Islet of Langerhans (tissue), 1 donor: ENCODE results near the gene TTLL10.
"Not testable (repeated sequence)": the region's sequence is repeated elsewhere in the genome, so short reads cannot be mapped to it uniquely, and the experiment has no call there.

Experiments used
- FAIRE-seq: peaks from one replicate; lab custom pipeline; 2011; peaks lifted over from hg19 to GRCh38; lab: Jason Lieb, UNC

The TTLL10 gene

GRCh38 chr1:1141911-1142250 lies 31.8 kb upstream of the TTLL10 start:
- FAIRE-seq: no peak

- FAIRE-seq: not testable (repeated sequence)
These were observed 31.3 kb upstream of the TTLL10 start for GRCh38 chr1:1142352-1142751.

GRCh38 chr1:1142844-1143243 lies 30.8 kb upstream of the TTLL10 start:
- FAIRE-seq: no peak

GRCh38 chr1:1143636-1144035 lies 30.0 kb upstream of the TTLL10 start:
- FAIRE-seq: no peak

- no peak for FAIRE-seq
These were observed 29.4 kb upstream of the TTLL10 start for GRCh38 chr1:1144122-1144842.

- FAIRE-seq: no peak
These were observed 28.7 kb upstream of the TTLL10 start for GRCh38 chr1:1144843-1145546.

GRCh38 chr1:1145547-1145914 lies 28.1 kb upstream of the TTLL10 start:
- FAIRE-seq: no peak

- FAIRE-seq: no peak
These were observed 27.7 kb upstream of the TTLL10 start for GRCh38 chr1:1146026-1146425.

GRCh38 chr1:1146596-1146995 lies 27.1 kb upstream of the TTLL10 start:
- FAIRE-seq: no peak

GRCh38 chr1:1148061-1148460 lies 25.6 kb upstream of the TTLL10 start:
- no peak for FAIRE-seq

- FAIRE-seq: no peak
These were observed 25.1 kb upstream of the TTLL10 start for GRCh38 chr1:1148569-1148968.

- no peak for FAIRE-seq
These were observed 24.3 kb upstream of the TTLL10 start for GRCh38 chr1:1149416-1149815.

GRCh38 chr1:1150100-1150499 lies 23.6 kb upstream of the TTLL10 start:
- no peak for FAIRE-seq

GRCh38 chr1:1151306-1151705 lies 22.4 kb upstream of the TTLL10 start:
- no peak for FAIRE-seq

- FAIRE-seq: not testable (repeated sequence)
These were observed 21.2 kb upstream of the TTLL10 start for GRCh38 chr1:1152431-1152830.

GRCh38 chr1:1153215-1153614 lies 20.5 kb upstream of the TTLL10 start:
- not testable (repeated sequence) for FAIRE-seq

- FAIRE-seq: no peak
These were observed 19.8 kb upstream of the TTLL10 start for GRCh38 chr1:1153874-1154273.

GRCh38 chr1:1155258-1155657 lies 18.4 kb upstream of the TTLL10 start:
- FAIRE-seq: no peak

- no peak for FAIRE-seq
These were observed 17.3 kb upstream of the TTLL10 start for GRCh38 chr1:1156140-1157032.

- no peak for FAIRE-seq
These were observed 16.7 kb upstream of the TTLL10 start for GRCh38 chr1:1157033-1157365.

- no peak for FAIRE-seq
These were observed 16.2 kb upstream of the TTLL10 start for GRCh38 chr1:1157426-1157913.

- FAIRE-seq: no peak
These were observed 15.6 kb upstream of the TTLL10 start for GRCh38 chr1:1157914-1158710.
